RWPE2 (cell line): ENCODE measurements around the gene TULP4.
A peak's percentile ranks its signal among the peaks of the same experiment; 100 is the strongest.

Experiments used
- ATAC-seq: fragments of 200-7000 bp; cut with Tn5 transposase; 3 replicates; pipeline ENCODE4 v1.9.1; 2021; ENCODE audit warnings: low read depth
- DNase-seq: peaks from one replicate; pipeline ENCODE4 v3.0.0-alpha.2; 2020; ENCODE audit warnings: low spot score
- H3K27ac ChIP-seq: fragments of 450-650 bp; 2 replicates; pipeline ENCODE4 v1.5.1; 2017; ENCODE audit warnings: mild to moderate bottlenecking; ENCODE audit not compliant: poor library complexity, severe bottlenecking
- H3K27me3 ChIP-seq: fragments of 250-450 bp; sonication (Bioruptor Pico); 2 replicates; pipeline ENCODE4 v1.5.1; 2021; ENCODE audit warnings: mild to moderate bottlenecking, moderate library complexity; ENCODE audit not compliant: insufficient read depth, poor library complexity, severe bottlenecking
- H3K36me3 ChIP-seq: fragments of 250-450 bp; sonication (Bioruptor Pico); 2 replicates; pipeline ENCODE4 v1.5.1; 2020; ENCODE audit warnings: low read depth, mild to moderate bottlenecking, moderate library complexity
- H3K4me1 ChIP-seq: fragments of 250-450 bp; sonication (Bioruptor Pico); 2 replicates; pipeline ENCODE4 v1.5.1; 2021; ENCODE audit warnings: mild to moderate bottlenecking, moderate library complexity; ENCODE audit not compliant: insufficient read depth, poor library complexity, severe bottlenecking
- H3K4me3 ChIP-seq: fragments of 250-450 bp; sonication (Bioruptor Pico); 2 replicates; pipeline ENCODE4 v1.5.1; 2021; ENCODE audit warnings: mild to moderate bottlenecking, moderate library complexity; ENCODE audit not compliant: severe bottlenecking
- H3K9me3 ChIP-seq: fragments of 250-450 bp; sonication (Bioruptor Pico); 2 replicates; pipeline ENCODE4 v1.5.1; 2021; ENCODE audit warnings: mild to moderate bottlenecking, moderate library complexity; ENCODE audit not compliant: severe bottlenecking
- CTCF ChIP-seq: fragments of 450-650 bp; IDR thresholded peaks from one replicate; pipeline ENCODE4 v1.5.1; 2017; ENCODE audit warnings: mild to moderate bottlenecking, moderate library complexity; ENCODE audit not compliant: poor library complexity, severe bottlenecking

TULP4 gene

GRCh38 chr6:158383057-158383456 is 70.8 kb downstream of the TULP4 start:
- ATAC-seq: peak; percentile 67; the same call in 2 of the 3 replicates
- Histone ChIP-seq H3K27me3 (no peaks in the 10 kb centered on the region), H3K9me3 (no peaks in the 10 kb centered on the region), H3K27ac (peak overlapping the region; percentile 33), H3K4me3 (no peak overlapping the region), H3K4me1 (peaks cover 42% of the 10 kb centered on the region), H3K36me3 (no peaks in the 10 kb centered on the region)
- no peak for TF ChIP-seq CTCF
- no peak for DNase-seq

GRCh38 chr6:158383542-158383941 is 71.3 kb downstream of the TULP4 start:
- peak overlapping the region; percentile 33 for H3K27ac ChIP-seq
- DNase-seq (no peak), ATAC-seq (no peak)
- peaks cover 38% of the 10 kb centered on the region for H3K4me1 ChIP-seq
- H3K27me3 ChIP-seq: no peaks in the 10 kb centered on the region
- H3K4me3 ChIP-seq: no peak overlapping the region
- H3K9me3 ChIP-seq: no peaks in the 10 kb centered on the region
- no peak for TF ChIP-seq CTCF
- no peaks in the 10 kb centered on the region for H3K36me3 ChIP-seq

- Histone ChIP-seq H3K27ac (no peak overlapping the region), H3K4me1 (peaks cover 26% of the 10 kb centered on the region), H3K27me3 (no peaks in the 10 kb centered on the region), H3K36me3 (no peaks in the 10 kb centered on the region), H3K4me3 (no peak overlapping the region), H3K9me3 (no peaks in the 10 kb centered on the region)
- ATAC-seq (no peak), DNase-seq (no peak)
- no peak for TF ChIP-seq CTCF
These were observed 72.4 kb downstream of the TULP4 start for GRCh38 chr6:158384671-158385110.

GRCh38 chr6:158387036-158387435 is 74.8 kb downstream of the TULP4 start:
- DNase-seq: no peak

More at GRCh38 chr6:158387036-158387435, 74.8 kb downstream of the TULP4 start:
- Histone ChIP-seq H3K4me3 (no peak overlapping the region), H3K27ac (no peak overlapping the region), H3K4me1 (peaks cover 16% of the 10 kb centered on the region), H3K27me3 (no peaks in the 10 kb centered on the region), H3K9me3 (no peaks in the 10 kb centered on the region), H3K36me3 (no peaks in the 10 kb centered on the region)
- ATAC-seq: no peak
- peak; percentile 21 for TF ChIP-seq CTCF
